Renal cortical epithelial cell (primary cell): ENCODE measurements around the gene ZACN. TPM values are rescaled to one million over a fixed set of nuclear protein-coding genes. Genes with fewer than 3 reads are reported as not detected.
"Not testable (repeated sequence)": the region's sequence is repeated elsewhere in the genome, so short reads cannot be mapped to it uniquely, and the experiment has no call there.

Experiments
- DNase-seq: peaks from one replicate; pipeline ENCODE4 v3.0.0-alpha.2; 2011; ENCODE audit warnings: low read depth
- total RNA-seq: library from RNA; depleted of rRNA; stranded (reverse); fragments of >200 nt; gene quantifications from 2 replicates; pipeline ENCODE4 v1.2.3, GENCODE V29; 2014

Gene ZACN
- total RNA-seq, 1 donor from 2014 or later: not detected

GRCh38 chr17:76053246-76054111, 25.5 kb upstream of the ZACN start:
- DNase-seq: peak; percentile 88

GRCh38 chr17:76054112-76054476, 24.9 kb upstream of the ZACN start:
- peak; percentile 88 for DNase-seq

- no peak for DNase-seq
These were observed 22.1 kb upstream of the ZACN start for GRCh38 chr17:76056882-76057281.

GRCh38 chr17:76058264-76058663, 20.7 kb upstream of the ZACN start:
- DNase-seq: not testable (repeated sequence)

GRCh38 chr17:76063875-76064546, 15.0 kb upstream of the ZACN start:
- no peak for DNase-seq

GRCh38 chr17:76065775-76066174, 13.2 kb upstream of the ZACN start:
- DNase-seq: no peak

GRCh38 chr17:76071531-76072147, 7.3 kb upstream of the ZACN start:
- no peak for DNase-seq

- DNase-seq: peak; percentile 87
These were observed 6.7 kb upstream of the ZACN start, which contains the start of gene SRP68 for GRCh38 chr17:76072148-76072858. TSS of gene SRP68 (minus strand) at chr17:76072517. CDS start at chr17:76072491, 26 bp downstream.

GRCh38 chr17:76074390-76075363, 4.3 kb upstream of the ZACN start, which contains the start of gene GALR2:
TSS of gene GALR2 (plus strand) at chr17:76074781. CDS start at chr17:76074884, 103 bp downstream.
- DNase-seq: no peak

GRCh38 chr17:76075364-76076145, 3.4 kb upstream of the ZACN start:
- DNase-seq: no peak

GRCh38 chr17:76076146-76076764, 2.7 kb upstream of the ZACN start:
- no peak for DNase-seq

- no peak for DNase-seq
These were observed 2.0 kb upstream of the ZACN start for GRCh38 chr17:76076765-76077583.

GRCh38 chr17:76077584-76078110, 1.3 kb upstream of the ZACN start:
- DNase-seq: no peak

GRCh38 chr17:76078370-76078769, 612 bp upstream of the ZACN start:
- not testable (repeated sequence) for DNase-seq

GRCh38 chr17:76079535-76079955, 563 bp downstream of the ZACN start:
- DNase-seq: no peak

- DNase-seq: no peak
These were observed 1.2 kb downstream of the ZACN start for GRCh38 chr17:76079956-76080767.

GRCh38 chr17:76080768-76081287, 1.8 kb downstream of the ZACN start:
- no peak for DNase-seq
